ENCODE measurements around the gene TIMELESS.
A peak's percentile ranks its signal among the peaks of the same experiment; 100 is the strongest.

The TIMELESS gene

GRCh38 chr12:56448860-56449621, at the start of gene TIMELESS (continued):
- TF ChIP-seq ZNF391 (tag by site-specific recombination; IDR thresholded peaks at IDR 0.05; ENCODE audit: borderline replicate concordance, low read depth) (no peak), ZNF433 (tag by site-specific recombination; IDR thresholded peaks at IDR 0.05; ENCODE audit: low read depth) (no peak), ZNF324 (tag by site-specific recombination; IDR thresholded peaks at IDR 0.05) (no peak), ZNF112 (tag by site-specific recombination; IDR thresholded peaks at IDR 0.05) (no peak), ZNF571 (tag by site-specific recombination; IDR thresholded peaks at IDR 0.05) (no peak), ZNF394 (tag by site-specific recombination; IDR thresholded peaks at IDR 0.05; ENCODE audit: borderline replicate concordance) (peak; percentile 74; the same call in 1 of the 2 replicates), PRDM2 (tag by site-specific recombination; IDR thresholded peaks at IDR 0.05; ENCODE audit: borderline replicate concordance) (no peak), ZNF302 (tag by site-specific recombination; IDR thresholded peaks at IDR 0.05; ENCODE audit: low read depth) (no peak), ZNF48 (tag by site-specific recombination; IDR thresholded peaks at IDR 0.05) (no peak), ZNF707 (tag by site-specific recombination; IDR thresholded peaks at IDR 0.05) (no peak), YY1 (tag by site-specific recombination; IDR thresholded peaks at IDR 0.05) (no peak), TRIM28 (IDR thresholded peaks at IDR 0.05; ENCODE audit: borderline replicate concordance, low read length) (peak; percentile 50; the same call in 1 of the 2 replicates), ZNF776 (tag by site-specific recombination; IDR thresholded peaks at IDR 0.05; ENCODE audit: borderline replicate concordance) (no peak), ZNF221 (tag by site-specific recombination; IDR thresholded peaks at IDR 0.05; ENCODE audit: borderline replicate concordance) (no peak; the same call in 1 of the 2 replicates), ZNF488 (tag by site-specific recombination; IDR thresholded peaks at IDR 0.05) (no peak), KLF9 (tag by site-specific recombination; IDR thresholded peaks at IDR 0.05; ENCODE audit: low read depth) (peak; percentile 94), ZNF837 (tag by site-specific recombination; IDR thresholded peaks at IDR 0.05) (no peak), ZNF600 (tag by site-specific recombination; IDR thresholded peaks at IDR 0.05) (peak; percentile 75), BCL11B (tag by site-specific recombination; IDR thresholded peaks at IDR 0.05; ENCODE audit: low read depth) (peak; percentile 10; the same call in 1 of the 2 replicates), MEIS1 (CRISPR knock-in tag; IDR thresholded peaks at IDR 0.05; ENCODE audit: borderline replicate concordance) (no peak), INSM2 (tag by site-specific recombination; IDR thresholded peaks at IDR 0.05) (no peak; the same call in none of the 2 replicates), AEBP2 (tag by site-specific recombination; IDR thresholded peaks at IDR 0.05; ENCODE audit: borderline replicate concordance) (no peak), ZNF175 (tag by site-specific recombination; IDR thresholded peaks at IDR 0.05) (no peak), ZNF514 (tag by site-specific recombination; IDR thresholded peaks at IDR 0.05) (no peak), ZNF624 (tag by site-specific recombination; IDR thresholded peaks at IDR 0.05) (no peak), ZNF654 (tag by site-specific recombination; IDR thresholded peaks at IDR 0.05; ENCODE audit: low read depth) (no peak), IKZF3 (tag by site-specific recombination; IDR thresholded peaks at IDR 0.05) (peak; percentile 93), ZNF398 (tag by site-specific recombination; IDR thresholded peaks at IDR 0.05) (peak; percentile 49; the same call in 1 of the 2 replicates)
